Measurements from ENCODE around the gene NPAS2.

The NPAS2 gene

GRCh38 chr2:100974712-100975520, 155.0 kb downstream of the NPAS2 start:
- no peak for DNase-seq

GRCh38 chr2:100975521-100975785, 155.5 kb downstream of the NPAS2 start:
- DNase-seq: no peak

- no peak for DNase-seq
These were observed 156.1 kb downstream of the NPAS2 start for GRCh38 chr2:100976061-100976460.

GRCh38 chr2:100976645-100977391, 156.9 kb downstream of the NPAS2 start:
- no peak for DNase-seq

DNA sequence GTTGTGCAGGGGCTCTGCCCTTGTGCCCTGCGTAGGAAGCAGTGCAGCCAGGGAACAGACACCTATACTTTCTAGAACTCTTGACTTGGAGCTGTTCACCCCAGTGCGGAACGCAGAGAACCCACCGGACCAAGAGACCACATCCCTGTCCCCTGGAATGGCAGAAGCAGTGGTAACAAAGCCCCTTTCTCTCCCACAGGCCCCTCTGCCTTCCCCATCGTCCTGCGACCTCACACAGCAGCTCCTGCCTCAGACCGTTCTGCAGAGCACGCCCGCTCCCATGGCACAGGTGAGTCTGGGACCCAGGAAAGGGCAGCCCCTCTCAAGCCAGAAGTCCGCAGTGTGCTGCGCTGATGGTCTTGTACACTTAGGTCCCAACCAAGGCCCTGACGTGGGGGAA, 157.6 kb downstream of the NPAS2 start:
- no peak for DNase-seq

GRCh38 chr2:100978582-100979191, 158.7 kb downstream of the NPAS2 start:
- no peak for DNase-seq

GRCh38 chr2:100980046-100980445, 160.1 kb downstream of the NPAS2 start:
- DNase-seq: no peak

- no peak for DNase-seq
These were observed 161.1 kb downstream of the NPAS2 start for GRCh38 chr2:100981011-100981410.

GRCh38 chr2:100982431-100982861, 162.5 kb downstream of the NPAS2 start:
- no peak for DNase-seq

- no peak for DNase-seq
These were observed 163.3 kb downstream of the NPAS2 start for GRCh38 chr2:100983201-100983600.

DNA sequence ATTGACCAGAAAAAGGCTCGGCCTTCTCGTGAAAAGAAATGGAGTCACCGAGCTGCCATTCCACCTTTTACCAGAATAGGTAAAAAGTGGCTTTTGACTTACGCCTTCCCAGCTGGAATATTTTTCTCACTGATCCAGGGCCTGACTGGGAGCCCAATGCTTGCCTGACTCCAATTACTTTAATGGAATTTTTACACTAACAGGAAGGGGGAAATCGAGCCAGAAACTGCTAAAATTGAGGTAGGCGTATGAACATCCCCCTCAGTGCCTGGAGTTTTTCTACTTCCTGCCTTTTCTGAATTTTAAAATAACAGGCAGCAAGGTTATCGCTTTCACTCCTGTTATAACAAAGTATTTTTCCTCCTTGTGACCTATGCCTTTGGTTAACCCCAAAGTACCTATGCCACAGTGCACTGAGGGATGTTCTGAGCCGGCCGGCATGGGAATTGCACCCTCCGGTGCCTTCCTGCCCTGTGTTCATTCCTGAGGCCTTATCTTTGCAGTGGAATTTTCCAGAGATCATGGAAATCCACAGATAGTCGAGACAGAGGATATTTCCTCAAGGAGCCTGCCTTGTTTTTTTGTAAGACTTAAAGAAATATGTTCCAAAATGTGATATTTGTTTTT, 163.9 kb downstream of the NPAS2 start:
- DNase-seq: no peak

DNA sequence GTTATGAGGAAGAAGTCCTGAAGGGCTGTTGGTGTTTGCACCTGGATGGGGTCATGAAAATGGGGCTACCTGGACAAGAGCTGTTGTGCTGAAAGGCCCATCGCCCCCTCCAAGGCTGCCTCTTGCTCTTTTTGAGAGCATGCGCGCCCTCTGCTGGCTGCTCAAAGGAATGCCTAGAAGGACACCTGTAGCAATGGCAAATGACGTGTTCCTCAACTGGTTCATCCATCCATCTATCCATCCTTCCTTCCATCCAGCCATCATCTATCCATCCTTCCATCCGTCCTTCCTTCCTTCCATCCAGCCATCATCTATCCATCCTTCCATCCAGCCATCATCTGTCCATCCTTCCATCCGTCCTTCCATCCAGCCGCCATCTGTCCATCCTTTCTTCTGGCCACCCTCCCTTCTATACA, 165.0 kb downstream of the NPAS2 start:
- DNase-seq: peak; percentile 82

GRCh38 chr2:100986157-100986556, 166.2 kb downstream of the NPAS2 start:
- DNase-seq: no peak

GRCh38 chr2:100987536-100987935, 167.6 kb downstream of the NPAS2 start:
- DNase-seq: no peak

GRCh38 chr2:100987974-100988373, 168.0 kb downstream of the NPAS2 start:
- DNase-seq: no peak

GRCh38 chr2:100988630-100989417, 168.9 kb downstream of the NPAS2 start:
- DNase-seq: no peak

DNA sequence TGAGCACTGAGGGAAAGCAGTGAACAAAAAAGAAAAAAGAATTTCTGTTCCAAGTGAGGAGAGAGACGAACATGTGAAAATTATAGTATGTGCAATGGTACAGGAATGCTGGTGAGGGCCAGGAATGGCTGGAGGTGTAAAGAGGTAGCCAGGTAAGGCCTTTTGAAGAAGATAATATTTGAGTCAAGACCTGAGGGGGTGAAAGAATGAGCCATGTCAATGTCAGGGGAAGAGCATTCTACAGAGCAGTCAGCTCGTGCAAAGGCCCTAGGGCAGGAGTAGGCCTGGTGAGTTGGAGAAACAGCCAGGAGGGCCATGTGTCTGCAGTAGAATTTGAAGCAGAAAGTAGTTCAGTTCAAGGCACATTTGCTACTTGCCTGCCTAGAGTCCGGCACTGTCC, 169.7 kb downstream of the NPAS2 start:
- DNase-seq: no peak

DNA sequence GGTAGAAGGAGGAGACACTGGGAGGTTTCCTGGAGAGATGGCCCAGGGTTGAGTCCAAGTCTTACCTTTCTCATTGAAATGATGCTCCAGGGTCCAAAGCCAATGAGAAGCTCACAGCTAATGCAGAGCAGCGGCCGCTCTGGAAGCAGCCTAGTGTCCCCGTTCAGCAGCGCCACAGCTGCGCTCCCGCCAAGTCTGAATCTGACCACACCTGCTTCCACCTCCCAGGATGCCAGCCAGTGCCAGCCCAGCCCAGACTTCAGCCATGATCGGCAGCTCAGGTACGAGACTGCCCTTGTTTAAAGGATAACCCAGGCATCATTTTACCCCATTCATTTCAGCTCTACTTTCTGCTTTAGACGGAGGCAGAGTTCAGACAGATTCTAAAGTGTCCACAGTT, 170.2 kb downstream of the NPAS2 start:
- no peak for DNase-seq

GRCh38 chr2:100990650-100991403, 170.9 kb downstream of the NPAS2 start:
- DNase-seq: no peak

GRCh38 chr2:100991404-100991773, 171.4 kb downstream of the NPAS2 start:
- no peak for DNase-seq

GRCh38 chr2:100992262-100992661, 172.3 kb downstream of the NPAS2 start:
- no peak for DNase-seq

DNA sequence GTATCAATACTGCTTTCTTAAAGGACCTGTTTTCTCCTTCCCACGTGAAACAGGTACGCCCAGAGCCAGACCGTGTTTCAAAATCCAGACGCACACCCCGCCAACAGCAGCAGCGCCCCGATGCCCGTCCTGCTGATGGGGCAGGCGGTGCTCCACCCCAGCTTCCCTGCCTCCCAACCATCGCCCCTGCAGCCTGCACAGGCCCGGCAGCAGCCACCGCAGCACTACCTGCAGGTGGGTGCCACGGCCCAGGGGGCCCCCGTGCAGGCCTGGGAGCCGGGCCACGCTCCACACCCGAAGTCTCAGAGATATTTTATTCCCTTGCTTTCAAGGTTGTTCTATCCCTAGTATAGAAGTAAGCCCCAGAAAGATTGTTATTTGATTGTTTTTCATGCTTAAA, 173.4 kb downstream of the NPAS2 start:
- no peak for DNase-seq
